Vagina (tissue), 2 donors: Measurements from ENCODE around the gene SLC51A. TPM values are rescaled to one million over a fixed set of nuclear protein-coding genes. Genes with fewer than 3 reads are reported as not detected.
"Not testable (repeated sequence)": the region's sequence is repeated elsewhere in the genome, so short reads cannot be mapped to it uniquely, and the experiment has no call there.

Experiments used
- DNase-seq, 2 donors: peaks; one replicate each; pipeline ENCODE4 v3.0.0-alpha.2; 2017; ENCODE audit errors: extremely low spot score in 2 of 2
- H3K27ac ChIP-seq: fragments of 200-600 bp; sonication (generic); one replicate; pipeline ENCODE4 v1.5.1; 2019
- H3K27me3 ChIP-seq: fragments of 200-600 bp; sonication (generic); one replicate; pipeline ENCODE4 v1.5.1; 2019
- H3K36me3 ChIP-seq, 2 donors: fragments of 200-600 bp; sonication (generic); one replicate each; pipeline ENCODE4 v1.5.1; 2017 to 2019
- H3K4me1 ChIP-seq: fragments of 200-600 bp; sonication (generic); one replicate; pipeline ENCODE4 v1.5.1; 2019
- H3K4me3 ChIP-seq, 2 donors: fragments of 200-600 bp; sonication (generic); 1 replicate in 1 of 2; 2 replicates in 1 of 2; pipeline ENCODE4 v1.5.1; 2016 to 2019
- H3K9me3 ChIP-seq: fragments of 200-600 bp; sonication (generic); one replicate; pipeline ENCODE4 v1.5.1; 2019
- CTCF ChIP-seq, 3 experiments: fragments of 450-650 bp in 2 of 3; fragments of 200-600 bp in 1 of 3; sonication (generic) in 1 of 3; IDR thresholded peaks; one replicate each; pipeline ENCODE4 v1.5.1; 2017 to 2019; ENCODE audit warnings: antibody characterized with exemption in 3 of 3, mild to moderate bottlenecking in 2 of 3, moderate library complexity in 2 of 3
- POLR2A ChIP-seq, 2 donors: fragments of 450-650 bp; IDR thresholded peaks; one replicate each; pipeline ENCODE4 v1.6.1; 2017; ENCODE audit warnings: antibody characterized with exemption in 2 of 2, mild to moderate bottlenecking in 2 of 2, moderate library complexity in 2 of 2
- POLR2AphosphoS5 ChIP-seq, 2 donors: sonication (generic); formaldehyde crosslinking; IDR thresholded peaks; one replicate each; pipeline ENCODE4 v1.9.0; 2017; ENCODE audit warnings: antibody characterized with exemption in 2 of 2, mild to moderate bottlenecking in 2 of 2, low read depth in 1 of 2; ENCODE audit not compliant: insufficient read depth in 1 of 2
- intact Hi-C: fragments of 100-400 bp; cut with DNase I; formaldehyde crosslinking; loops from one replicate; pipeline ENCODE4 v1.15.1; 2023
- total RNA-seq: library from RNA; depleted of rRNA; stranded (reverse); fragments of >200 nt; gene quantifications from one replicate; pipeline ENCODE4 v1.2.3, GENCODE V29; 2016

SLC51A gene
- total RNA-seq, 1 donor from 2014 or later = 1.2 TPM

- Histone ChIP-seq H3K4me1 (no peaks in the 10 kb centered on the region), H3K4me3 (no peak overlapping the region), H3K36me3 (no peaks in the 10 kb centered on the region), H3K27me3 (no peaks in the 10 kb centered on the region), H3K27ac (no peak overlapping the region), H3K9me3 (no peaks in the 10 kb centered on the region)
- TF ChIP-seq POLR2A (IDR thresholded peaks at IDR 0.05) = no peak
- no peak for TF ChIP-seq CTCF (IDR thresholded peaks at IDR 0.05)
- no peak for TF ChIP-seq POLR2AphosphoS5 (IDR thresholded peaks at IDR 0.05; ENCODE audit: insufficient read depth in 1 of 2, low read depth in 1 of 2)
- DNase-seq = no peak
- intact Hi-C loops = loop anchor here (5.0 kb wide), 1 partner anchor 125 kb away; no protein-coding TSS in a partner anchor
Observed at GRCh38 chr3:196197524-196197923, 18.8 kb upstream of the SLC51A start.

- no peaks in the 10 kb centered on the region for H3K36me3 ChIP-seq
- H3K9me3 ChIP-seq = no peaks in the 10 kb centered on the region
- H3K27me3 ChIP-seq = no peaks in the 10 kb centered on the region
- no peak overlapping the region for H3K27ac ChIP-seq
- no peak overlapping the region for H3K4me3 ChIP-seq
- peak in 1 of 2 donors; percentile 82 for DNase-seq
- TF ChIP-seq POLR2A (IDR thresholded peaks at IDR 0.05) = no peak
- H3K4me1 ChIP-seq = no peaks in the 10 kb centered on the region
- intact Hi-C loops = loop anchor here (5.0 kb wide), 1 partner anchor 126 kb away; no protein-coding TSS in a partner anchor
Observed at GRCh38 chr3:196198081-196198675, 18.2 kb upstream of the SLC51A start.

- no peak for TF ChIP-seq CTCF (IDR thresholded peaks at IDR 0.05)
- no peak for TF ChIP-seq POLR2A (IDR thresholded peaks at IDR 0.05)
- no peak for TF ChIP-seq POLR2AphosphoS5 (IDR thresholded peaks at IDR 0.05; ENCODE audit: insufficient read depth in 1 of 2, low read depth in 1 of 2)
- peak in 1 of 2 donors; percentile 96 for DNase-seq
- H3K9me3 ChIP-seq = no peaks in the 10 kb centered on the region
- H3K36me3 ChIP-seq = no peaks in the 10 kb centered on the region
- H3K27me3 ChIP-seq = no peaks in the 10 kb centered on the region
- intact Hi-C loops = loop anchor here (5.0 kb wide), 1 partner anchor 127 kb away; no protein-coding TSS in a partner anchor
- H3K4me3 ChIP-seq = no peak overlapping the region
- H3K4me1 ChIP-seq = no peaks in the 10 kb centered on the region
- no peak overlapping the region for H3K27ac ChIP-seq
Observed at GRCh38 chr3:196198771-196199753, 17.3 kb upstream of the SLC51A start.

GRCh38 chr3:196202516-196202970 lies 13.8 kb upstream of the SLC51A start:
- Histone ChIP-seq H3K4me1 (no peaks in the 10 kb centered on the region), H3K36me3 (no peaks in the 10 kb centered on the region), H3K4me3 (no peak overlapping the region), H3K9me3 (no peaks in the 10 kb centered on the region), H3K27me3 (no peaks in the 10 kb centered on the region), H3K27ac (no peak overlapping the region)
- no peak for TF ChIP-seq POLR2A (IDR thresholded peaks at IDR 0.05)
- TF ChIP-seq POLR2AphosphoS5 (IDR thresholded peaks at IDR 0.05; ENCODE audit: insufficient read depth in 1 of 2, low read depth in 1 of 2) = no peak
- no peak for TF ChIP-seq CTCF (IDR thresholded peaks at IDR 0.05)
- DNase-seq = peak in 1 of 2 donors; percentile 77
- intact Hi-C loops = no loop called here

GRCh38 chr3:196203846-196204245 lies 12.5 kb upstream of the SLC51A start:
- H3K4me1 ChIP-seq = peaks cover 5% of the 10 kb centered on the region
- no peak overlapping the region for H3K27ac ChIP-seq
- no peak overlapping the region for H3K4me3 ChIP-seq
- intact Hi-C loops = no loop called here
- H3K36me3 ChIP-seq = no peaks in the 10 kb centered on the region
- TF ChIP-seq POLR2A (IDR thresholded peaks at IDR 0.05) (no peak), CTCF (IDR thresholded peaks at IDR 0.05) (no peak), POLR2AphosphoS5 (IDR thresholded peaks at IDR 0.05; ENCODE audit: insufficient read depth in 1 of 2, low read depth in 1 of 2) (no peak)
- H3K9me3 ChIP-seq = no peaks in the 10 kb centered on the region
- no peak for DNase-seq
- no peaks in the 10 kb centered on the region for H3K27me3 ChIP-seq

- intact Hi-C loops, H3K36me3 ChIP-seq, H3K9me3 ChIP-seq, H3K27ac ChIP-seq, DNase-seq, H3K27me3 ChIP-seq, H3K4me3 ChIP-seq, H3K4me1 ChIP-seq: not testable (repeated sequence)
Observed at GRCh38 chr3:196205442-196206205, 10.7 kb upstream of the SLC51A start.
